Effector memory CD8-positive, alpha-beta T cell (primary cell): ENCODE measurements around the gene GATB.

Experiments used
- ATAC-seq: fragments of 150-1000 bp; cut with Tn5 transposase; replicated peaks from 2 replicates; pipeline ENCODE4 v1.10.0; 2021; ENCODE audit warnings: mild to moderate bottlenecking, moderate library complexity
- DNase-seq, 3 experiments: peaks; one replicate each; pipeline ENCODE4 v3.0.0; 2021
- H3K27ac Mint-ChIP-seq, 2 donors: one replicate each; pipeline ENCODE4 v1.8.0; 2022; ENCODE audit warnings: mild to moderate bottlenecking in 2 of 2, mixed read lengths in 2 of 2, moderate library complexity in 2 of 2
- H3K27me3 Mint-ChIP-seq, 2 donors: one replicate each; pipeline ENCODE4 v1.8.0; 2022; ENCODE audit warnings: mixed read lengths in 2 of 2
- H3K36me3 Mint-ChIP-seq: one replicate; pipeline ENCODE4 v1.8.0; 2022; ENCODE audit warnings: mild to moderate bottlenecking, moderate library complexity, mixed read lengths; ENCODE audit not compliant: insufficient read depth
- H3K4me1 Mint-ChIP-seq, 2 donors: one replicate each; pipeline ENCODE4 v1.8.0; 2022; ENCODE audit warnings: low read depth in 2 of 2, mixed read lengths in 2 of 2
- H3K4me3 Mint-ChIP-seq, 2 donors: one replicate each; pipeline ENCODE4 v1.8.0; 2022; ENCODE audit warnings: mild to moderate bottlenecking in 2 of 2, mixed read lengths in 2 of 2, moderate library complexity in 2 of 2
- H3K9me3 Mint-ChIP-seq, 2 donors: one replicate each; pipeline ENCODE4 v1.8.0; 2022; ENCODE audit warnings: mixed read lengths in 2 of 2

Gene GATB

GRCh38 chr4:151626228-151626627, 134.6 kb downstream of the GATB start:
- Mint-ChIP-seq H3K4me1 (no peaks in the 10 kb centered on the region), H3K27ac (no peak overlapping the region), H3K36me3 (no peaks in the 10 kb centered on the region), H3K27me3 (peaks cover 64 to 74% of the 10 kb centered on the region in 2 donors), H3K9me3 (no peaks in the 10 kb centered on the region), H3K4me3 (no peak overlapping the region)
- DNase-seq (no peak), ATAC-seq (no peak)

- no peak overlapping the region for H3K4me3 Mint-ChIP-seq
- H3K4me1 Mint-ChIP-seq = no peaks in the 10 kb centered on the region
- H3K27me3 Mint-ChIP-seq = peaks cover 59 to 67% of the 10 kb centered on the region in 2 donors
- DNase-seq (no peak), ATAC-seq (no peak)
- no peak overlapping the region for H3K27ac Mint-ChIP-seq
- no peaks in the 10 kb centered on the region for H3K36me3 Mint-ChIP-seq
- H3K9me3 Mint-ChIP-seq = no peaks in the 10 kb centered on the region
Observed at GRCh38 chr4:151624626-151625565, 135.9 kb downstream of the GATB start.
